Activated naive CD4-positive, alpha-beta T cell treated with anti-CD3 and anti-CD28 coated beads, Interleukin-2, amount 50 U/mL, for 16 hours (primary cell): Measurements from ENCODE around the gene KDM4C.
"Not testable (repeated sequence)": the region's sequence is repeated elsewhere in the genome, so short reads cannot be mapped to it uniquely, and the experiment has no call there.

Source experiments
- DNase-seq: peaks from one replicate; pipeline ENCODE4 v3.0.0-alpha.2; 2020

Gene KDM4C

DNA sequence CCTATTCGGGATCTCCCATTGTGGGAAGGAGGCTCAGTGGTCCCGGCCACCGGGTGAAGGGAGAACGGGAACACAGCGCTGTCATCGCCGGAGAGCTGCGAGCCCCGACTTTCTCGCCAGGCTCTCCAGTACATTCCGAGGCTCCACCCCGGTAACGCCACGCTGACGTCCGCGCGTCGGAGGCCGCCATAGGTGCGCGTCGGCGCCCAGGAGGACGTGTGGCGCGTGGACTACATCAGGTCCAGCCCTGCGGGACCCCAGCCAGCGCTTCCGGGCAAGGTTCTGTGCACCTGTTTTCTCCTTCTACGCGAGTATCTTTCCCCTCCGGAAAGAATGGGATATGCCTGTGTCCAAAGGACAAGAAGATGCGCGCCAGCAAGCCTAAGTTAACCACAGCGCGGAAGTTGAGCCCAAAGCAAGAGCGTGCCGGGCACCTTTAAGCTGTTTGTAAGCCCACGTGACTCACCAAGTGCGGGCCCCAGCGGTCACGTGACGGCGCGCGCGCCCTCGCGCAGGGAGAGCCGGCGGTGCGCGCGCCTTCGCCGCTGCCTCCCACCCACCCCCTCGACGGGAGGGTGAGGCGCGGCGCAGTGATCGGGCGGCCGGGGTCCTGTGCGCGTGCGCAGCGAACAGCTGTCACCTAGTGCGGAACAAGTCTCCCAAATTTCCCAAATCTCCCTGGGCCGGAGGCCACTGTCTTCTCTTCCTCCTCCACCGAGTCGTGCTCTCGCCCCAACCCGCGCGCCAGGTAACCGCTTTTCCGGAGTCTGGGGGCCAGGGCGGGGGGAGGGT lies at the start of gene KDM4C:
TSS of gene KDM4C (plus strand) at position 518 of the 792 bp plus-strand sequence. CDS start 35,016 bp downstream, outside the sequence.
- peak; percentile 96 for DNase-seq

DNA sequence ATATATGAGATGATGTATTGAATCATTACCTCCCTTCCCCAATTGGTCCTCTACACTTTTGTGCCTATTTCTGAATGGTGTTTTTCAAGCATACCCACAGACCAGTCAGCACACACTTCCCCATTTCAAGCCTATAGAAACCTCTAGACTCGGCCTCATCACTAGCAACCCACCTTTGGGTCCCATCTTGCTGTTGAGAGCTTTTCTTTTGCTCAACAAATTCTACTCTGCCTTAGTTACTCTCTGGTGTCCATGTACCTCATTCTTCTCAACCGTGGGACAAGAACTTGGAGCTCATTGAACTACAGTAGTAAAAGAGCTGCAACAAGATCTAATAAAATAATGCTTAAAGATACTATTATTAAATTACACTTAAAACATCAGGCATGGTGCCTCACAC lies 49.0 kb upstream of the KDM4C start:
- no peak for DNase-seq

- DNase-seq, result no peak
Measured at GRCh38 chr9:6711403-6711802, 46.4 kb upstream of the KDM4C start.

- no peak for DNase-seq
Measured at GRCh38 chr9:6712041-6712440, 45.7 kb upstream of the KDM4C start.

DNA sequence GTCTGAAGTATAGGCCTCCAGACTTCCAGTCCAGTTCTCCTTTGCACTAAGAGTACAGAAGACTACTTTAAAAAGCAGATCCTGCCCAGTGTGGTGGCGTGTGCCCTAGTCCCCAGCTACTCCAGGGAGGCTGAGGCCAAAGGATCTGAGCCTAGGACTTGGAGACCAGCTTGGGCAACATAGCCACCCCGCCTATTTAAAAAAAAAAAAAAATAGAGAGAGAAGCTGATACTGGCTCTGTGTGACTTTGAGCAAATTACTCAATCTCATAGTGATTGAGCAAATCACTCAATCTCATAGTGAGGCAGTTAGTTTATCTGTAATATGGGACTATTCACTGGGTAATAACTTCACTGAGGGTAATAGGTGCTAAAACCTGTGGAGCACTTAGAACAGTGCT lies 43.6 kb upstream of the KDM4C start:
- DNase-seq, result no peak

GRCh38 chr9:6715153-6715754 lies 42.5 kb upstream of the KDM4C start:
- not testable (repeated sequence) for DNase-seq

DNA sequence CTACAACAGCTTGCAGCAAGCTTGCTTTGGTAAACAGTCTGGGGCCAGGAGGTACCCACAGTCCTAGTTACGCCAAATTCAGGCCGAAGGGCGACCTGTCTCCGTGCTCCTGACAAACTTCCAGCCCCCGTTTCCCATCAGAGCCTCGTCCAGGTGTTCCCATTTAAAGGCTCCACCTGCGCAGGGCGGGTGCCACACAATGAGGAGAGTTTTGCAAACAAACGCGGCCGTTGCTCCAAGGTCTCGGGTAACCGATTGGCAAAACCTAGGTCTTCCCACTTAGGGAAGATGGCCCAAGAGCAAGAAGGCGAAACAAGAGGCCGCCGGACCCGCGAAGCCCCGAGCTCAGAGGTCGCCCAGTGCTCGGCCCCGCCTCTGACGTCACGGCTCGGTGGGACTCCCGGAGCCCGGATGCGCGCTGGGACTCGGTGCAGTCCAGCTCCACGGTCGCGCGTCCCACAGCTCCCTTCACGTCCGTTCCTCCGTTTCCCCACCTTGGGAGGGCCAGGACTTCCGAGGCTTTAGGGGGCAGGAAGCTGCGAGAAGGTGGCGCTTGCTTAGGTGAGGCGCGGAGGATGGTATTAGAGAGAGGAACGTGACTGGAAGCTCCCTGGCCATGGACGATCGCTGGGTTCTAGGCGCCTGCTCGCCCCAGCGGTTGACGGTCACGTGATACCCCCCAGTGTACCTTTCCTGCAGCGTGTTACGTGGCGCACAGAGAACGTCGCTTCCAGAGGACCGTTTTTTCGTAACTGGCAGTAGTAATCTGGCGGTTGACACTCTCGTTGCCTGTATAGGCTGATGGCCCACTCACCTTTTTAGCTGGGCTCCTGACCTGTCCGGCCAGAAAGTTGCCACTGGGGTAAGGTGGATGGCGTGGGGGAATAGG lies 41.8 kb upstream of the KDM4C start:
- peak; percentile 69 for DNase-seq

GRCh38 chr9:6716766-6717165 lies 41.0 kb upstream of the KDM4C start:
- DNase-seq, result no peak

GRCh38 chr9:6723881-6724420 lies 33.8 kb upstream of the KDM4C start:
- no peak for DNase-seq

DNA sequence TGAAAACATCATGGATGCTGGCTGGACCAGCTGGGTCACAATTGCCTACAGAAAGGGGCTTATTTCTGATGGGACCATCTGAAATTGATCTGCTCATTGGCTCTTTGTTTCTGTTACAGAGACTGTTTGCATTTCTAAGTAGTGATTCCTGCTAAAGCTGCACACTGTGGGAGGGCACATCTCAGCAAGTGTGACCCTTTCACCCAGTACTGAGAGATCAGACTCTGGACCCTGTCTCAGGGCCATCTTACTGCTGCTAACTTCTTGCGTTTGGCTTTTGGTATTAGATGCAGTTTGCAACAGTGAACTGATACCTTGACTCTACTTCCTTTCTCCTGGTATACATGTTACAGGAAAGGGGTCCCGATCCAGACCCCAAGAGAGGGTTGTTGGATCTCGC lies 24.5 kb upstream of the KDM4C start:
- DNase-seq, result no peak

DNA sequence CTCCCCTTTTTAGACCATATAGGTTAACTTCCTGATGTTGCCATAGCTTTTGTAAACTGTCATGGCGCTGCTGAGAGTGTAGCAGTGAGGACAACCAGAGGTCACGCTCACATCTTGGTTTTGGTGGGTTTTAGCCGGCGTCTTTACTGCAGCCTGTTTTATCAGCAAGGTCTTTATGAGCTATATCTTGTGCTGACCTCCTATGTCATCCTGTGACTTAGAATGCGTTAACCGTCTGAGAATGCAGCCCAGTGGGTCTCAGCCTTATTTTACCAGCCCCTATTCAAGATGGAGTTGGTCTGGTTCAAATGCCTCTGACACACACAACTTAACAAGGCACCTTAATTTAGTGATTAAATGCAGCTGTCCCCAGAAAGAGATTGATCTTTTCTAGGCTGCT lies 23.9 kb upstream of the KDM4C start:
- no peak for DNase-seq

DNA sequence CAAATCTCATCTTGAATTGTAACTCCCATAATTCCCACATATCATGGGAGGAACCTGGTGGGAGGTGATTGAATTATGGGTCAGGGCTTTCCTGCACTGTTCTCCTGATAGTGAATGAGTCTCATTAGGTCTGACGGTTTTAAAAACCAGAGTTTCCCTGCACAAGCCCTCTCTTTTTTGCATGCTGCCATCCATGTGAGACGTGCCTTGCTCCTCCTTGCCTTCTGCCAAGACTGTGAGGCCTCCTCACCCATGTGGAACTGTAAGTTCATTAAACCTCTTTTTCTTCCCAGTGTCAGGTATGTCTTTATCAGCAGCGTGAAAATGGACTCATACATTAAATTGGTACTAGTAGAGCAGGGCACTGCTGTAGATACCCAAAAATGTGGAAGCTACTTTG lies 22.4 kb upstream of the KDM4C start:
- no peak for DNase-seq

DNA sequence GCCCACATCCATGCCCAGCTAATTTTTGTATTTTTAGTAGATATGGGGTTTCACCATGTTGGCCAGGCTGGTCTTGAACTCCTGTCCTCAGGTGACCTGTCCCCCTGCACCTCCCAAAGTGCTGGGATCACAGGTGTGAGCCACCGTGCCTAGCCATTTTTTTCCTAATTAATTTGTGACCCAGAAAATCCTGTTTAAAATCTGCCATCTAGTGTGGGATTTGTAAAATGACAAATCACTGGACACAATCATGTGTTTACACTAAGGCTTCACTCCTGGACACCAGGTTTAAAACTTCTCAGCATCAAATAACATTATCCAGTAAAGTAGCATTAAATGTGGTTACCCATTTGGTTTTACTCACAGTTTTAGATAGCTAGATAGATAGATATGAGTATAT lies 18.6 kb upstream of the KDM4C start:
- DNase-seq, result no peak

DNA sequence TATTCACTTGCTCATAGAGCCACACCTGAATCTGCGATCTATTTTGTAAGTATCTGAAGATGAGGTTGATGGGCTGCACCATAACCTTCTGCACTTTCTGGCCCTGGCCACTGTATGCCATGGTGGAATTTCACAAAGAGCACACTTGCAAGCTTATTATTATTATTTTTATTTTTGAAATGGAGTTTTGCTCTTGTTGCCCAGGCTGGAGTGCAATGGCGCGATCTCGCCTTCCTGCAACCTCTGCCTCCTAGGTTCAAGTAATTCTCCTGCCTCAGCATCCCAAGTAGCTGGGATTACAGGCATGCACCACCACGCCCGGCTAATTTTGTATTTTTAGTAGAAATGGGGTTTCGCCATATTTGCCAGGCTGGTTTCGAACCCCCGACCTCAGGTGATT lies 8.9 kb upstream of the KDM4C start:
- DNase-seq, result not testable (repeated sequence)

DNA sequence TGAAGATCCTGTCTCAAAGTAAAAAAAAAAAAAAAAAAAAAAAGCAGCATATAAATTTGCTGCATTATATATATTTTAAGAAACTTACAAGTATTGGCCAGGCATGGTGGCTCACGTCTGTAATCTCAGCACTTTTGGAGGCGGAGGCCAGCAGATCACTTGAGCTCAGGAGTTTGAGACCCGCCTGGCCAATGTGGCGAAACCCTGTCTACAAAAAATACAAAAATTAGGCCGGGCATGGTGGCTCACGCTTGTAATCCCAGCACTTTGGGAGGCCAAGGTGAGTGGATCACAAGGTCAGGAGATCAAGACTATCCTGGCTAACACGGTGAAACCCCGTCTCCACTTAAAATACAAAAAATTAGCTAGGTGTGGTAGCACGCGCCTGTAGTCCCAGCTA lies 2.9 kb upstream of the KDM4C start:
- not testable (repeated sequence) for DNase-seq

DNA sequence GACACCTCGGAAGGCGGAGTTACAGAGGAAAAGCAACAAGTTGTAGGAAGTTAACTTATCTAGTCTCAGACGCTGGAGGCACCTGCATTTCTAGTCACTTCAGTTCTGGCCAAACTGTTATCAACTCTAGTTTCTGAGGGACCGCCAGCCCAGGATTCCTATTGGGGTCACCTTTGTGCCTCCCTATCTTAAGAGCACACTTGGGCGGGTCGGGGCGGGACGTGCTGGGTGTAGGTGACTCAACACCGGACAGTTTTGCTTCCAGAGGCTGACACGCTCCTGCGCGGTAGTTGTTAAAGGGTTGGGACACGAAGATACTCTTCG lies 679 bp upstream of the KDM4C start:
- DNase-seq, result peak; percentile 78

- DNase-seq, result no peak
Measured at GRCh38 chr9:6758248-6758497, 400 bp downstream of the KDM4C start.

DNA sequence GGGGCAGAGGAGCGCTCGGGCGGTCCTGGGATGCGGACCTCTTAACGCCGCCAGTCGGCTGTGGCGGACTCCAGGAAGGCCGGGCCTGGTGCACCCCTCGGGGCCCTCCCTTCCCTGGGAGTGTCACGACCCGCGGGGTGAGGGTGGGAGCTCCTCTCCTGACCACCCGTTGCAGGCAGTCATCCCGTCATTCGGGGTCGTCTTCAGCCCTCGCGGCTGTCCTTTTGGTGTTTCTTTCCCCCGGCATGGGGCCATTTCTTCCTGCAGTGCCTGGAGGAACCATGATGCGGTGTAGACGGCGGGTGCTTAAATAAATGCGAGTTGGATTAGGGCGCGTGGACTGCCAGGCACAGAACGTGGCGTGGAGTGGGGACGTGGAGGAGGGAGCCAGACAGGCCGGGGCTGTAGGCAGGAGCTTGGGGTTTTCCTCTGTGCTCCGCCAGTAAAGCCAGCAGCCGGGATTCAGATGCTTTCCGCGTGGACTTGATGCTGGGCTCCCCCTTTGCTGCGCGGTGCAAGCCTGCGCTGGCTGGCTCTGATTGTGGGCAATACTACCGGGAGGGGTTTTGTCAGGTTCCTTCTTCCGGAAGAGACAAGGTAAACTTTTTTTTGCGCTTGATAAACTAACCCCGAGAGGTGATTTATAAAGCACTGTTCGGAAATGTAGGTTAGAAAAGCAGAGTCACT lies 868 bp downstream of the KDM4C start:
- DNase-seq, result peak; percentile 56

DNA sequence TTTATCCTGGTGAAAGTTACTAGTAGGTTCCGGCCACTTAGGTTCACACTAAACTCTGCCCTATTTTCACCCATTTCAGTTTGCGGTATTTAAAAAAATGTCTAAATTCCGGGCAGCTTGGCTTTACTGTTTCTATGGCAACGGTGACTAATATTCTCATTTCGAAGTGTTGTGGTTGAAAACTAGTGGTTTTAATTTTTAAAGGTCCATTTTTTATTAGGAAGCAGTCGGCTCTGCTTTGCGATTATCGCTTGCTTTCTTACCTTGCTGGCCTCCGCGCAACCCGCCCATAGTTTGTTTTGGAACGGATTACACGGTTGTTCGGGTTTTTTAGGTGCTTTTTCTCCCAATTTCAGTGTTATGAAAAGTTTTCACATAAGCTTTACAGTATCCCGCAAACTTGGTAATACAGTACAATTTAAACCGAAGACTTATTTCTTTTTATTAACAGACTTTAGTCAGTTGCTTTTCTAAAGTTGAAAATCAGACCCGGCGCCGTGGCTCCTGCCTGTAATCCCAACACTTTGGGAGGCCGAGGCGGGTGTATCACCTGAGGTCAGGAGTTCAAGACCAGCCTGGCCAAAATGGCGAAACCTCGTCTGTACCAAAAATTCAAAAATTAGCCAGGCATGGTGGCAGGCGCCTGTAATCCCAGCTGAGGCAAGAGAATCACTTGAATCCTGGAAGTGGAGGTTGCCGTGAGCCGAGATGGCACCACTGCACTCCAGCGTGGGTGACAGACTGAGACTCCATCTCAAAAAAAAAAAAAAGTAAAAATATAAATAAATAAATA lies 1.6 kb downstream of the KDM4C start:
- DNase-seq, result no peak

- DNase-seq, result no peak
Measured at GRCh38 chr9:6761306-6761705, 3.5 kb downstream of the KDM4C start.

- DNase-seq, result no peak
Measured at GRCh38 chr9:6763244-6763643, 5.5 kb downstream of the KDM4C start.

DNA sequence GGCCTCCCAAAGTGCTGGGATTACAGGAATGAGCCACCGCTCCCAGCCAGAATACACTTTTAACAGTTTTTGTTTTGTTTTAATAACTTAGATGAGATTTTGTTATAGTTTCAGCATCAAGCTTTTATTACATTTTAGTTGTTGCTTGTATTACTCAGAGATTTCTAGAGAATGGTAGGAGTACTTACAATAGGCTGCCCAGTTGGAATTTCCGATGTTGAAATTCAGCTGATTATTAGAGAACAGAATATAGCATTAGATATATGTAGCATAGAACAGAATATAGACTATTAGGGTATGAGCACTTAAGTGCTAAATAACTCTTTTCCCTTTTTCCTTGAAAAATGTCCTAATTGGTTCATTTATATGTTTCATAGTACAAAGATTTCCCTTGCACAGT lies 6.2 kb downstream of the KDM4C start:
- DNase-seq, result no peak
